HL-60 (cell line): Measurements from ENCODE around the gene DPYSL5.

Experiments used
- DNase-seq, 2 experiments: peaks; one replicate each; pipeline ENCODE4 v3.0.0-alpha.2; 2010 to 2020; ENCODE audit warnings: low read depth in 1 of 2, low spot score in 1 of 2
- H3K27ac ChIP-seq: fragments of 250-450 bp; sonication (Bioruptor Pico); replicated peaks from 2 replicates; pipeline ENCODE4 v1.5.1; 2020; ENCODE audit warnings: mild to moderate bottlenecking, moderate library complexity
- H3K27me3 ChIP-seq: fragments of 250-450 bp; sonication (Bioruptor Pico); 2 replicates; pipeline ENCODE4 v1.5.1; 2021; ENCODE audit warnings: mild to moderate bottlenecking, moderate library complexity; ENCODE audit not compliant: insufficient read depth, poor library complexity, severe bottlenecking
- H3K4me3 ChIP-seq: replicated peaks from 2 replicates; pipeline ENCODE4 v1.5.1; 2011; ENCODE audit warnings: mild to moderate bottlenecking, control low read depth, low read length; ENCODE audit not compliant: insufficient read depth
- CTCF ChIP-seq: IDR thresholded peaks from one replicate; pipeline ENCODE4 v1.5.1; 2011; ENCODE audit warnings: low read length, control low read depth, inconsistent platforms; ENCODE audit not compliant: insufficient read depth
- GABPA ChIP-seq: IDR thresholded peaks from 2 replicates; pipeline ENCODE4 v1.6.1; 2012; ENCODE audit warnings: low read depth
- POLR2AphosphoS5 ChIP-seq: IDR thresholded peaks from 2 replicates; pipeline ENCODE4 v1.6.1; 2012; ENCODE audit warnings: low read depth
- REST ChIP-seq: IDR thresholded peaks from 2 replicates; pipeline ENCODE4 v1.6.1; 2012; ENCODE audit warnings: low read depth; ENCODE audit not compliant: insufficient replicate concordance
- SPI1 ChIP-seq: IDR thresholded peaks from 2 replicates; pipeline ENCODE4 v1.6.1; 2012; ENCODE audit warnings: low read depth, mild to moderate bottlenecking, borderline replicate concordance

DPYSL5 gene

GRCh38 chr2:26892133-26892532, 44.2 kb downstream of the DPYSL5 start:
- Histone ChIP-seq H3K27ac (no peak overlapping the region), H3K27me3 (no peaks in the 10 kb centered on the region), H3K4me3 (no peak overlapping the region)
- DNase-seq, result no peak
- TF ChIP-seq CTCF, result no peak
- no peak for TF ChIP-seq GABPA
- no peak for TF ChIP-seq POLR2AphosphoS5
- TF ChIP-seq SPI1, result no peak

DNA sequence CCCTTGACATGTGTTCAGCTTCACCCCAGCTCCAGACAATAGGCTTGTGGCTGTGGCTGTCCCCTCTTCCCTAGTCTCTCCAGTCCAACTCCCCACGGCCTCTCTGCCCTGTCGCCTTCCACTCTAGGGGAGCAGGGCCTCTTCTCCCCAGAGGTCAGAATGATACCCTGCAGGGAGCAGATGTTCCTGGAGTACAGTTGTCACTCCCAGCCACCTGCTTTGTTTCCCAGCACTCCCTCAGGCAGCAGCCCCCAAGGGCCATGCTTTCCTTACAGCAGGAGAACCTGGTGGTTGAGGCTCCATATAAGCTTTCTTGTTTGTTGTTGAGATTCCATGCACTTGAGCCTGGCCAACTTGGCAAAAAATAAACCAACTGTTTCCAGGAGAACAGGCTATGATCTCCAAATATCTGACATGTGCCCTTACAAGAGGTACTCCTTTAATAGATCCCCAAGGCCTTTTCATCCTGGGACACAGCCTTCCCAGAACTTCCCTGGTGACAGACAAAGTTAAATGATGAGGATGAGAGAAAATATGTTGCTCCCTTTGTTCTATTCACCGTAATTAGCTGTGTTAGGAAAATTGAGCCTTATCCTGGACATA, 45.1 kb downstream of the DPYSL5 start:
- Histone ChIP-seq H3K27me3 (no peaks in the 10 kb centered on the region), H3K27ac (no peak overlapping the region), H3K4me3 (no peak overlapping the region)
- DNase-seq, result no peak
- TF ChIP-seq CTCF, result no peak
- TF ChIP-seq REST, result no peak
- TF ChIP-seq SPI1, result no peak
- TF ChIP-seq GABPA, result no peak

GRCh38 chr2:26894136-26894535, 46.2 kb downstream of the DPYSL5 start:
- no peak for DNase-seq
- H3K4me3 ChIP-seq, result no peak overlapping the region
- H3K27ac ChIP-seq, result no peak overlapping the region
- TF ChIP-seq POLR2AphosphoS5, result no peak
- TF ChIP-seq SPI1, result no peak
- no peak for TF ChIP-seq CTCF
- TF ChIP-seq REST, result no peak
- no peak for TF ChIP-seq GABPA
- H3K27me3 ChIP-seq, result no peaks in the 10 kb centered on the region
